ENCODE measurements around the gene GASK1B.

GASK1B gene

GRCh38 chr4:158134222-158134621 is 38.6 kb downstream of the GASK1B start:
- no peak for DNase-seq

GRCh38 chr4:158133551-158133950 is 39.3 kb downstream of the GASK1B start:
- no peak for DNase-seq

GRCh38 chr4:158131027-158131426 is 41.8 kb downstream of the GASK1B start:
- no peak for DNase-seq

- DNase-seq: peak; percentile 64
Measured at GRCh38 chr4:158130204-158130603, 42.6 kb downstream of the GASK1B start.

- no peak for DNase-seq
Measured at GRCh38 chr4:158129694-158130093, 43.1 kb downstream of the GASK1B start.

- no peak for DNase-seq
Measured at GRCh38 chr4:158128540-158128939, 44.3 kb downstream of the GASK1B start.

GRCh38 chr4:158125310-158125709 is 47.5 kb downstream of the GASK1B start:
- no peak for DNase-seq
